ENCODE results near the gene MIPEP. TPM values are rescaled to one million over a fixed set of nuclear protein-coding genes. Genes with fewer than 3 reads are reported as not detected.

Gene MIPEP
- total and polyA plus RNA-seq, 10 of the 15 experiments (the other 5 are each of a cell fraction or from before 2014, with no cell fraction given): 15.6 to 56.2 (median 29.8) TPM

GRCh38 chr13:23697772-23698313 lies 191.4 kb downstream of the MIPEP start:
- intact Hi-C loops (cut with micrococcal nuclease; ENCODE audit: unreplicated experiment): no loop called here
- FAIRE-seq (no peak), DNase-seq (ENCODE audit: low read depth, low spot score) (no peak), ATAC-seq (peak; percentile 28; the same call in 2 of the 3 replicates)
- no TSS peak for BruUV-seq (replicated peaks)
- Histone ChIP-seq H3K9ac (ENCODE audit: control insufficient read depth, insufficient read depth, low read length) (no peak overlapping the region), H3K4me2 (ENCODE audit: control insufficient read depth, insufficient read depth) (no peak overlapping the region), H3K36me3 (ENCODE audit: control insufficient read depth in 2 of 2, insufficient read depth in 2 of 2, low read length in 1 of 2) (no peaks in the 10 kb centered on the region), H2AFZ (ENCODE audit: control insufficient read depth, low read depth, low read length) (no peak overlapping the region), H3K4me1 (ENCODE audit: control insufficient read depth, insufficient read depth, low read length) (peaks cover 7% of the 10 kb centered on the region; the same call in 1 of the 2 replicates), H3K4me3 (no peak overlapping the region), H3K9me3 (replicated peaks; ENCODE audit: control insufficient read depth, insufficient read depth, low read length) (no peaks in the 10 kb centered on the region; the same call in 2 of the 3 replicates), H3K27me3 (replicated peaks in 1 of 2; ENCODE audit: control insufficient read depth in 2 of 2, insufficient read depth in 2 of 2, low read length in 1 of 2) (no peaks in the 10 kb centered on the region), H3K79me2 (ENCODE audit: control insufficient read depth, insufficient read depth, low read length) (no peaks in the 10 kb centered on the region), H3K27ac (ENCODE audit: control insufficient read depth, insufficient read depth) (no peak overlapping the region), H4K20me1 (ENCODE audit: control insufficient read depth, insufficient read depth) (no peaks in the 10 kb centered on the region)
- ChIA-PET CTCF (interaction anchor here (1.1 to 1.6 kb wide), 3 partner anchors 10 to 14 kb away, joined by 4 to 6 read pairs (median 4); no protein-coding TSS in a partner anchor), POLR2A (interaction anchor here (0.8 kb wide), 1 partner anchor 20 kb away, joined by 3 read pairs; no protein-coding TSS in a partner anchor), SMC1A (ENCODE audit: uncharacterized antibody, unreplicated experiment) (interaction anchor here (0.6 to 2.1 kb wide), 4 partner anchors 13 to 135 kb away, joined by 3 to 6 read pairs (median 4); no protein-coding TSS in a partner anchor), RAD21 (ENCODE audit: unreplicated experiment) (no interaction called here)
- in situ Hi-C loops (cut with MboI): no loop called here
- TF ChIP-seq RUNX3 (IDR thresholded peaks at IDR 0.05; ENCODE audit: low read length) (peak; percentile 52; the same call in 1 of the 2 replicates), ATF3 (IDR thresholded peaks at IDR 0.05; ENCODE audit: borderline replicate concordance, extremely low read depth, low read depth, low read length) (no peak), PBX3 (IDR thresholded peaks at IDR 0.05; ENCODE audit: insufficient replicate concordance, low read depth, low read length) (no peak), TCF7 (IDR thresholded peaks at IDR 0.05; ENCODE audit: borderline replicate concordance) (0 out of 2 replicates have a peak, but pooled peaks have one; percentile 58)
- WGBS (ENCODE audit: insufficient coverage, insufficient replicate concordance, low lambda C conversion rate, missing lambda C conversion rate): 0% methylated on average over 1 of the region's 1 CpG

GRCh38 chr13:23696610-23697009 lies 192.6 kb downstream of the MIPEP start:
- Histone ChIP-seq H4K20me1 (ENCODE audit: control insufficient read depth, insufficient read depth) (no peaks in the 10 kb centered on the region), H3K4me2 (ENCODE audit: control insufficient read depth, insufficient read depth) (no peak overlapping the region), H3K27ac (ENCODE audit: control insufficient read depth, insufficient read depth) (no peak overlapping the region), H3K4me3 (no peak overlapping the region), H3K4me1 (ENCODE audit: control insufficient read depth, insufficient read depth, low read length) (peaks cover 7% of the 10 kb centered on the region; the same call in 1 of the 2 replicates), H3K27me3 (replicated peaks in 1 of 2; ENCODE audit: control insufficient read depth in 2 of 2, insufficient read depth in 2 of 2, low read length in 1 of 2) (no peaks in the 10 kb centered on the region), H2AFZ (ENCODE audit: control insufficient read depth, low read depth, low read length) (no peak overlapping the region), H3K79me2 (ENCODE audit: control insufficient read depth, insufficient read depth, low read length) (no peaks in the 10 kb centered on the region), H3K9me3 (replicated peaks; ENCODE audit: control insufficient read depth, insufficient read depth, low read length) (no peaks in the 10 kb centered on the region; the same call in 2 of the 3 replicates), H3K9ac (ENCODE audit: control insufficient read depth, insufficient read depth, low read length) (no peak overlapping the region), H3K36me3 (ENCODE audit: control insufficient read depth in 2 of 2, insufficient read depth in 2 of 2, low read length in 1 of 2) (no peaks in the 10 kb centered on the region)
- POLR2A ChIA-PET: no interaction called here
- RAD21 ChIA-PET (ENCODE audit: unreplicated experiment): no interaction called here
- no peak for FAIRE-seq
- CTCF ChIA-PET: no interaction called here
- BruUV-seq (replicated peaks): no TSS peak
- WGBS (ENCODE audit: insufficient coverage, insufficient replicate concordance, low lambda C conversion rate, missing lambda C conversion rate): 66% methylated on average over 5 of the region's 5 CpGs
- in situ Hi-C loops (cut with MboI) (no loop called here), intact Hi-C loops (cut with micrococcal nuclease; ENCODE audit: unreplicated experiment) (no loop called here)
- no peak for DNase-seq (ENCODE audit: low read depth, low spot score)
- SMC1A ChIA-PET (ENCODE audit: uncharacterized antibody, unreplicated experiment): no interaction called here
- no peak for ATAC-seq
- TF ChIP-seq GABPA (IDR thresholded peaks at IDR 0.05; ENCODE audit: low read depth) (no peak), MXI1 (IDR thresholded peaks at IDR 0.05; ENCODE audit: low read depth, low read length) (no peak), PRDM15 (CRISPR knock-in tag; IDR thresholded peaks at IDR 0.05) (no peak), ETV6 (conservative IDR thresholded peaks at IDR 0.05 in 1 of 2, IDR thresholded peaks at IDR 0.05 in 1 of 2; ENCODE audit: borderline replicate concordance in 1 of 2, low read depth in 1 of 2) (no peak), TAF1 (IDR thresholded peaks at IDR 0.05; ENCODE audit: borderline replicate concordance, low read depth, low read length) (no peak), YBX1 (IDR thresholded peaks at IDR 0.05) (no peak), SMC3 (IDR thresholded peaks at IDR 0.05; ENCODE audit: borderline replicate concordance, low read length) (no peak), BRCA1 (IDR thresholded peaks at IDR 0.05; ENCODE audit: low read depth, low read length) (no peak)

All from GM12878 (cell line).